Activated CD8-positive, alpha-beta memory T cell treated with anti-CD3 and anti-CD28 coated beads, Interleukin-2, amount 50 U/mL, for 4 hours (primary cell): Measurements from ENCODE around the gene MRPL57.
"Not testable (repeated sequence)": the region's sequence is repeated elsewhere in the genome, so short reads cannot be mapped to it uniquely, and the experiment has no call there.

Source experiments
- DNase-seq: peaks from one replicate; pipeline ENCODE4 v3.0.0-alpha.2; 2020

Gene MRPL57

GRCh38 chr13:21197606-21198225 lies 21.3 kb downstream of the MRPL57 start:
- not testable (repeated sequence) for DNase-seq

GRCh38 chr13:21198391-21198790 lies 21.9 kb downstream of the MRPL57 start:
- DNase-seq: not testable (repeated sequence)

- not testable (repeated sequence) for DNase-seq
These were observed 25.2 kb downstream of the MRPL57 start for GRCh38 chr13:21201456-21202190.

GRCh38 chr13:21202767-21203531 lies 26.5 kb downstream of the MRPL57 start:
- DNase-seq: no peak

- DNase-seq: no peak
These were observed 32.2 kb downstream of the MRPL57 start for GRCh38 chr13:21208652-21209154.

- no peak for DNase-seq
These were observed 35.8 kb downstream of the MRPL57 start for GRCh38 chr13:21212138-21212775.

GRCh38 chr13:21215419-21215818 lies 39.0 kb downstream of the MRPL57 start:
- DNase-seq: not testable (repeated sequence)

GRCh38 chr13:21216332-21216731 lies 39.9 kb downstream of the MRPL57 start:
- DNase-seq: no peak

GRCh38 chr13:21218351-21219035 lies 42.0 kb downstream of the MRPL57 start:
- DNase-seq: no peak

- no peak for DNase-seq
These were observed 42.6 kb downstream of the MRPL57 start for GRCh38 chr13:21219036-21219381.

GRCh38 chr13:21219716-21220115 lies 43.3 kb downstream of the MRPL57 start:
- DNase-seq: not testable (repeated sequence)

GRCh38 chr13:21221268-21221667 lies 44.8 kb downstream of the MRPL57 start:
- DNase-seq: no peak

- DNase-seq: no peak
These were observed 48.6 kb downstream of the MRPL57 start for GRCh38 chr13:21225082-21225481.

GRCh38 chr13:21225841-21226581 lies 49.6 kb downstream of the MRPL57 start:
- no peak for DNase-seq

GRCh38 chr13:21227917-21228316 lies 51.5 kb downstream of the MRPL57 start:
- DNase-seq: no peak
